Astrocyte (in vitro differentiated cells and primary cell): ENCODE measurements around the gene NRARP.

Source experiments
- CTCF ChIP-seq: IDR thresholded peaks from 2 replicates; pipeline ENCODE4 v1.5.1; 2011; ENCODE audit warnings: low read depth, mild to moderate bottlenecking, inconsistent platforms, low read length, moderate library complexity; ENCODE audit not compliant: insufficient read depth
- EZH2 ChIP-seq: IDR thresholded peaks from 2 replicates; pipeline ENCODE4 v1.6.1; 2012; ENCODE audit warnings: mild to moderate bottlenecking, low read length, inconsistent platforms; ENCODE audit not compliant: insufficient read depth

GRCh38 chr9:137306066-137306849, 4.2 kb upstream of the NRARP start:
- TF ChIP-seq CTCF (no peak), EZH2 (no peak)
